Brain microvascular endothelial cell (primary cell): ENCODE results near the gene TMEM89.

Experiments used
- DNase-seq: peaks from one replicate; pipeline ENCODE4 v3.0.0-alpha.2; 2020
- H3K27ac ChIP-seq: fragments of 250-450 bp; sonication (Bioruptor Pico); 2 replicates; pipeline ENCODE4 v1.5.1; 2020; ENCODE audit warnings: mild to moderate bottlenecking, moderate library complexity
- H3K27me3 ChIP-seq: fragments of 250-450 bp; sonication (Bioruptor Pico); replicated peaks from 2 replicates; pipeline ENCODE4 v1.5.1; 2020; ENCODE audit warnings: mild to moderate bottlenecking
- H3K36me3 ChIP-seq: fragments of 250-450 bp; sonication (Bioruptor Pico); replicated peaks from 2 replicates; pipeline ENCODE4 v1.5.1; 2020; ENCODE audit warnings: mild to moderate bottlenecking
- H3K4me3 ChIP-seq: 2 replicates; pipeline ENCODE4 v1.5.1; 2011; ENCODE audit warnings: low read depth, mild to moderate bottlenecking, control low read depth, low read length, moderate library complexity
- in situ Hi-C: cut with HindIII; loops from 2 replicates; pipeline ENCODE4 v1.10.0; 2017; ENCODE audit warnings: low sequenced_read_pairs, low pct_ligation_motif_present
- TF ChIP-seq, protein P1 (sequence below): IDR thresholded peaks from 2 replicates; pipeline ENCODE4 v1.5.1; 2011; ENCODE audit warnings: low read depth, mild to moderate bottlenecking, moderate library complexity, low read length, control low read depth, inconsistent platforms; ENCODE audit errors: missing control alignments

TMEM89 gene

DNA sequence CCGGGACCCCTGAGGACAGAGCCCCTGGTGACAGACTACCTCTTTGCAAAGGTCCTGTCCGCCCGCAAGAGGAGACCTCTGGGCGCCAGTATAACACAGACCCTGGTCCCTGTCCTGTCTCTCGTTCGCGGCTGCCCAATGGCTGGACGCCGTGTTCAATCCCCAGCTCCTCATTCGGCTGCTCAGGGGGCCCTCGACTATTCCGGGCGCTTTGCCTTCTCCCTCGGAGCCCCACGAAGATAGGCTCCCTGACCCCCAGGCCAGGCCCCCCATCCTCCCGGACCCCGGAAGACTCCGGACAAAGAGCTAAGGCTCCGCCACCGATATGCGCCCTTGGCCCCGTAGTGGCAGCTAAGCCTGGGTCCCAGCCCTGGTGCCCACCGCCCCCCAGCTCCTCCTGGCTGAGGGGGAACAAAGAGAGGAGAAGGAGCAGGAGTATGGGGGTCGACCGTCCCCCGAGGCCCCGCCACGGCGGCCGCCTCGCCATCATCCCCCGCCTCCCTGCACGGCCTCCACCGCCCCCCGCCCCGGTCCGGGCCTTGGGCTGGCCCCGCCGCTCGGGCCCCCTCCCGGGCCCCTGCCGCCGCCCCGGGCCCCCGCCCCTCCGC is 40.7 kb upstream of the TMEM89 start:
- Histone ChIP-seq H3K27me3 (no peaks in the 10 kb centered on the region), H3K36me3 (no peaks in the 10 kb centered on the region), H3K27ac (no peak overlapping the region), H3K4me3 (peak overlapping the region; percentile 64)
- no peak for DNase-seq
- TF ChIP-seq, protein P1, sequence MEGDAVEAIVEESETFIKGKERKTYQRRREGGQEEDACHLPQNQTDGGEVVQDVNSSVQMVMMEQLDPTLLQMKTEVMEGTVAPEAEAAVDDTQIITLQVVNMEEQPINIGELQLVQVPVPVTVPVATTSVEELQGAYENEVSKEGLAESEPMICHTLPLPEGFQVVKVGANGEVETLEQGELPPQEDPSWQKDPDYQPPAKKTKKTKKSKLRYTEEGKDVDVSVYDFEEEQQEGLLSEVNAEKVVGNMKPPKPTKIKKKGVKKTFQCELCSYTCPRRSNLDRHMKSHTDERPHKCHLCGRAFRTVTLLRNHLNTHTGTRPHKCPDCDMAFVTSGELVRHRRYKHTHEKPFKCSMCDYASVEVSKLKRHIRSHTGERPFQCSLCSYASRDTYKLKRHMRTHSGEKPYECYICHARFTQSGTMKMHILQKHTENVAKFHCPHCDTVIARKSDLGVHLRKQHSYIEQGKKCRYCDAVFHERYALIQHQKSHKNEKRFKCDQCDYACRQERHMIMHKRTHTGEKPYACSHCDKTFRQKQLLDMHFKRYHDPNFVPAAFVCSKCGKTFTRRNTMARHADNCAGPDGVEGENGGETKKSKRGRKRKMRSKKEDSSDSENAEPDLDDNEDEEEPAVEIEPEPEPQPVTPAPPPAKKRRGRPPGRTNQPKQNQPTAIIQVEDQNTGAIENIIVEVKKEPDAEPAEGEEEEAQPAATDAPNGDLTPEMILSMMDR = no peak
- in situ Hi-C loops = no loop called here

DNA sequence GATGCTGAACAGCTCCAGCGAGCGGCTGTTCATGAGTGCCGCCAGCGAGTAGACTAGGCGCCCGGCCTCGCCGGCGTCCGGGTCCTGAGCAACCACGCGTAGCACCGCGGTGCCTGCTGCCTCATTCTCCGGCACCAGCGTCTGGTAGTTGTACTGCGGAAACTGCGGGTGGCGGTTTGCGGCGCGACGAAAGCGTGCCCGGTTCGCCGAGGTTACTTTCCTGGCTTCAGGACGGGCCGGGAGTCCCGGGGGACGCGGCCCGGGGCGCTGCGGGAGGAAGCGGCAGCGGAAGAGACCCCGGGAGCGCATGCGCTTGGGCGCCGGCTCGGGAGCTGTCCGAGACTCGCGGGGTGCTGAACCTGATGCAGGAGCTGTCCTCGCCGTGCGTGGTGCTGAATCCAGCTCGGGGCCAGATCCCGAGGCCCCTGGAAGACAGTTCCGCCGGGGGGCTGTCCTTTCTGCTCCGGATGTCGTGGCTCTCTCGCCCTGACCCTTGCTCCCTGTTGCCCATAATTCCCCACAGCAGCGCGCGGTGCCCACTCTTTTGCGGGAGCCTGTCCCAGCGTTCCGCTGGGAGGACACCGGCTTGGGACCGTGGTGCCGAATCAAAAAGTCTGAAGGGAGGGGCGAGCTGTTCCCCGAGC is 40.1 kb upstream of the TMEM89 start:
- Histone ChIP-seq H3K36me3 (no peaks in the 10 kb centered on the region), H3K4me3 (peak overlapping the region; percentile 52), H3K27ac (no peak overlapping the region), H3K27me3 (no peaks in the 10 kb centered on the region)
- TF ChIP-seq, protein P1 = no peak
- DNase-seq = peak; percentile 18
- in situ Hi-C loops = no loop called here

DNA sequence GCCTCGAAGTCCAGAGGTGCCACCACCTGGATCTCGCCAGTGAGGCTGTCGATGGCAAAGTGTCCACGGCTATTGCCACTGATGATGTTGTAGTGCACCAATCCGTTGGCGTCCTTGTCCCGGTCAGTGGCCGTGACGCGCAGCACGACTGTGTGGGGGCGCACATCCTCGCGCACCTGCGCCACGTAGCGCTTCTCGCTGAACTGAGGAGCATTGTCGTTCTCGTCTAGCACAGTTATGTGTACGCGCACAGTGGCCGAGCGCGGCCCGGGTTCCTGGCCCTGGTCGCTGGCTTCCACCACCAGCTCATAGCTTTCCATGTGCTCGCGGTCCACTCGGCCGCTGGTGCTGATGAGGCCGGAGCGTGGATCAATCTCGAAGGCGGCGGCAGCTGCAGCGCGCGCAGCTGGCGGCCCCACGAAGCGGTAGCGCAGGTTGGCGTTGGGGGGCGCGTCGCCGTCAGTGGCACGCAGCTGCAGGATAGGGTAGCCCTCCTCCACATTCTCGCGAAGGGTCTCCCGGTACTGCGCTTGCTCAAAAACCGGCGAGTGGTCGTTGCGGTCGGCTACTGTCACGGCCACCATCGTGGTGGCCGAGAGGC is 39.3 kb upstream of the TMEM89 start:
- TF ChIP-seq, protein P1 = no peak
- no peaks in the 10 kb centered on the region for H3K27me3 ChIP-seq
- H3K27ac ChIP-seq = no peak overlapping the region
- in situ Hi-C loops = no loop called here
- H3K4me3 ChIP-seq = no peak overlapping the region
- no peak for DNase-seq
- H3K36me3 ChIP-seq = no peaks in the 10 kb centered on the region

DNA sequence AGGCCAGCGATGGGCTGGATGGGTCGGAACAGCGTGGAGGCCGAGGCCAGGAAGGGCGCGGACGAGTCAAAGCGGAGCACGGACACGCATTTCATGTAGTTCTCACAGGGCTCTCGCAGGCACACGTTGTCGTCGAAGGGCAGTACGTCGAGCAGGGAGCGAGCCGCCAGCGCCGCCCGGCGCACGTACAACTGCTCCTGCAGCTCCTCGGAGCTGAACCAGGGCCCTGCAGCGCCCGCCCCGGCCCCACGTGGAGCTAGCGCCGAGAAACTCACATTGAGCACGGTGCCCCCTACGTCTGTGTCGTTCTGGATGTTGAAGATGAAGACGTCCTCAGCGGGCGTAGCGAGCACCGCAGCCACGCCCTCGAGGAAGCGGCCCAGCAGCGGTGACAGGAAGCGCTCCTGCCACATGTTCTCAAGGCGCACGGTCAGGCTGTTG is 35.3 kb upstream of the TMEM89 start:
- no peak overlapping the region for H3K27ac ChIP-seq
- in situ Hi-C loops = no loop called here
- H3K4me3 ChIP-seq = no peak overlapping the region
- H3K36me3 ChIP-seq = no peaks in the 10 kb centered on the region
- no peak for DNase-seq
- TF ChIP-seq, protein P1 = no peak
- H3K27me3 ChIP-seq = no peaks in the 10 kb centered on the region

DNA sequence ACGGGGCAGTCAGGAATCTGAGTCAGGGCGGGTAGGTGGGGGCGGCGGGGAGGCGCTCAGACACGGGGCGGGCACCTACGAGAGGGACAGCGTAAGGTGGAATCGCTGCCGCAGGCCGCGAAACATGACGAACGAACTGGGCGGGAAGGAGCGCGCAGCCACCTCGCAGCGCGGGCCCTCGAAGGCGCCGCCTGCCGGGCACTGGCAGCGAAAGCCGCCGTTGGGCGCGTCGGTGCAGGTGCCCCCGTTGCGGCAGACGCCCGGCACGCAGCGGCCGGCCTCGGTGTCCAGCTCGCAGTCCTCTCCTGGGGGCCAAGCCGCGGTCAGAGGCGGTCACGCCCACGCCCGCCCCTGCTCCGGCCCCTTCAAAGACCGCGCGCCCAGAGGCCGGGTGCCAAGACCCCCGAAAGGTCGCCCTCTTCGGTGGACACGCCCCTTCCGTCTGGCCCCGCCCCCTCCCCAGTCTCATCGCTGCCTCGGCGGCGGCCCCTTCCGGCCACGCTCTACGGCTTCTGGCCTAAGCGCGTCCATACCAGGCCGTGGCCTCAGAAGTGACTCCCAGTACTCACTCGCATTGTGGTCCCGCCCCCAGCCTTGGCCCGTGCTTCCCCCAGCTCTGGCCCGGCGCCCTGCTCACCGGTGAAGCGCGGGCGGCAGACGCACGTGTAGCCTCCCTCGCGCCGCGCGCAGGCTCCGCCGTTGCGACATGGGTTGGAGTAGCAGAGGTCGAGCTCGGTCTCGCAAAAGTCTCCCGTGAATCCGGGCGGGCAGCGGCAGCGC is 34.7 kb upstream of the TMEM89 start:
- peak; percentile 14 for DNase-seq
- in situ Hi-C loops = no loop called here
- H3K27ac ChIP-seq = no peak overlapping the region
- TF ChIP-seq, protein P1 = peak; percentile 44
- H3K4me3 ChIP-seq = peak overlapping the region; percentile 45
- H3K36me3 ChIP-seq = no peaks in the 10 kb centered on the region
- H3K27me3 ChIP-seq = no peaks in the 10 kb centered on the region
